Measurements from ENCODE around the gene MCF2L2.
"Not testable (repeated sequence)": the region's sequence is repeated elsewhere in the genome, so short reads cannot be mapped to it uniquely, and the experiment has no call there.

Gene MCF2L2

DNA sequence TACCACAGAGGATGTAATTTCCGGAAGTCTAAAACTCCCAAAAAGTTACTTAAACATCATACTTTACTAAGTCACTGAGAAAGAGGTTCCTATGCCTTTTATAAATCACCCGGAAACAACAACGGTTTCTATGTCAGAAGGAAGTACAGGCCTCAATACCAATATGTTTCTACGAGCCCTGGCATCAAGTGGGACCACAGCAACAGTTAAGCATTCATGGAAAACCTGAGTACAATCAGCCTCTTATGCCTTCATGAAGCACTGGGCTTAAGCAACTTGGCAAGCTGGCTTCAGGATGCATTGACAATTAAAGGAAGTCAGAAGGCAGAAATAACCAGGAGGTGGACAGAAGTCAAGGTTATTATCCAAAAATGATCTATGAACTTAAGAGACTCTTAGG, 194.5 kb downstream of the MCF2L2 start:
- DNase-seq (ENCODE audit: low read depth): no peak

- no peak for DNase-seq (ENCODE audit: low read depth)
Observed at GRCh38 chr3:183230826-183231225, 197.6 kb downstream of the MCF2L2 start.

DNA sequence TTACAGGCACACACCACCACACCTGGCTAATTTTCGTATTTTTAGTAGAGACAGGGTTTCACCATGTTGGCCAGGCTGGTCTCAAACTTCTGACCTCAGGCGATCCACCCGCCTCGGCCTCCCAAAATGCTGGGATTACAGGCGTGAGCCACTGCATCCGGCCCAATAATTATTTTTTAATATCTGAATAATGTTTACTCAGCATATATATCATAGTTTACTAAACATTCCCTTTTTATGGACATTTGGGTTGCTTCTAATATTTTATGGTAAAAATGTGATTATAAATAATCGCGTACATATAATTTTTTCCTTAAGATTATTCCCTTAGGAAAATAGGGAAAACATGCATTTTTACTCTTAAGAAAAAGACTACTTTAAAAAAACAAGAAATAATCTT, 198.2 kb downstream of the MCF2L2 start:
- DNase-seq (ENCODE audit: low read depth): not testable (repeated sequence)

DNA sequence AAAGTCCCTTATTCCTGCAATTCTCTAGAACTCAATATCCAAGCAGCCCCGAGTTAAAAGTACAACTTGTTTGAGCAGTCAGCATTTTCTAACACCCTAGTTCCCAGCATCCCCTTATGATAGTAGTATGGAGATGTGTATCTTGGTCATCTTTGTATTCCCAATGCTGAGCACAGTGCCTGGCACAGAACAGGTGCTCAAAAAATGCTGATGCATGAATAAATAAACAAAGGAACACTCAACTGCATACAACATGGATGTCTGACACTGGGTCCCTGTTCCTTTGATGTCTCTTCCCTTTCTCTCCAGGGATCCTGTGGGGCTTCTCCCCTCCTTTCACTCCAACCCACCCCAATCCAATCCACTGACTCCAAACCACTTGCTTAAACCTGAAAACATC, 199.2 kb downstream of the MCF2L2 start:
- DNase-seq (ENCODE audit: low read depth): no peak

DNA sequence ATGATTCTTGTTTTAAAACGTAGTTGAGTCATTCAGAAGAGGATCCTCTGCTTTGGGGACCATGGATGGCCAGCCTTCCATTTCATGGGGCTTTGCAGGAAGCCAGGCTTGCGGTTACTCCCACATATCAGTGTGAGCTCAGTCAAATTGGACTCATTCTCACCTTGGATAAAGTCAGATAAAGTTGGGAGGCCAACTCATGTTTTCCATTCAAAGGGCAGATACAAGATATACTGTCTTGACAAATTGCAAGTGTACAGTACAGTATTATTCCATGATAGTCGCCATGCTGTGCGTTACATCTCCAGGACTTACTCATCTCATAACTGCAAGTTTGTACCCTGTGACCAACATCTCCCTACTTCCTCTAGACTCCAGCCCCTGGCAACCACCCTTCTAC, 200.8 kb downstream of the MCF2L2 start:
- DNase-seq (ENCODE audit: low read depth): no peak

GRCh38 chr3:183226333-183226890, 202.0 kb downstream of the MCF2L2 start:
- no peak for DNase-seq (ENCODE audit: low read depth)

DNA sequence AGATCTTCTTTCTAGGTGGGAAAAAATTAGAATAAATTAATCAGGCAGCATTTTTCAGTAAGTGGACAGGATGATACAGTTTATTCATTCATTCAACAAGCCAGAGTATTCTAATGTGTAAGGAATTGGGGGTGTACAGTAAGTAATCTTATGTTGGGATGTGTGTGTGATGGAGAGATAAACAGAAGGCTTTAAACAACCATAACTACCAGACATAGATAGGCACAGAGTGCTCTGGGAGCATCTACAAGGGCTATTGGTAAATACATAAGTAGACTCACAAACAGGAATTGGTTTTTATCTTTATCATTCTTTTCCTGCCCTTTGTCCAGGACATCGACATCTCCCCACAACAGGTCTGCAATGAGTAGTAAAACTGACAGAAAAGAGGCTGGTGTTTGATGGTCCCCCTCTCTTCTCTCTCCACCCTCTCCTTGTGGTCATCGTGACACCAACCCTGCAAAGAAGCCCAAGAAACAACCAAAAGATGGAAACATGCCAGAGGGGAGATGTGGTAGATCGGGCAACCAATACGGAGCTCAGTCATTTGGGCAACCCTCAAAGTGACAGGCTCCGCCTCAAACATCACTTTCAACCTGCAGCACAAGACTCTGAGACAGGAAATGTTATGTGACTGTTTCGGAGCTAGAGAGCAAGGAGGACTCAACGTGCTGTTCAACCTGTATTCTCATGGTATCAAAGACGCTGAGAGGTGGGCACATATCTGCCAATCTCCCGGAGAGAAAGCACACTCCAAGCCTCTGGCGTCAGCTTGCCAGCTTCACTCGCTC, 204.0 kb downstream of the MCF2L2 start:
- DNase-seq (ENCODE audit: low read depth): no peak

- no peak for DNase-seq (ENCODE audit: low read depth)
Observed at GRCh38 chr3:183222631-183223235, 205.7 kb downstream of the MCF2L2 start.

DNA sequence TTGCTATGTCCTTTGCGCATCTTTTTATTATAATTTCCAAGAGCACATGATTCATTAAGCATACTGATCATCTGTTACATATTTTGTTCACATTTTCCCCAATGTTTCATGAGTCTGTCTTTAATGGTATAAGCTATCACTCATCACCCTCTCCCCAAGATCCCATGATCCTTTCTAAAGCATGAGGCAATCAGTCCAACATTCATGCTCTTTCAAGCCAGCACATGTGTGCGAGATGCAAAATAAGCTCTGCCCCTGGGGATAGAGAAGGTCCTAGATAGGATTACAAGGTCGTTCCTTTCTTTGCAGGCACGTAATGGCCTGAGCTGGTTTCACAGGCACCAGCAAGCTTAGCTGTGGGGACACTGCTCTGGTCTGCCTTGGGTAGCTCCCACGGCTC, 207.6 kb downstream of the MCF2L2 start:
- DNase-seq (ENCODE audit: low read depth): no peak

DNA sequence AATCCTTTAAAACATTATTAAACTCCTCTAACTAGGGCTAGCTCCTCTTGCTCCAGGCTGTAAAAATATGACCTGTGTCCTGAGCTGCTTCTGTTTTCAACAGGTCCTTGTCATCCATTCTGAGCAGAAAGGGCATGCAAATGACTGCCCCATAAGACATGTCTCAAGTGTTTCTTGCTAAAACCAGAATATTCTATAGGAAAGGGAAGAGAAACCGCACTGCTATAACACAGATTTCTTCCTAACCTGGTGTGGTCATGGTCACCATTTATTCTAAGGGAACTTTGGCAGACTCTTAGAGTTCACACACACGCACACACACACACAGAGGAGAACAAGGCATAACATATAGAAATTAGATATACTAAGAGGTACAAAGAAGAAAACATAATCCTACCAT, 209.6 kb downstream of the MCF2L2 start:
- DNase-seq (ENCODE audit: low read depth): no peak

DNA sequence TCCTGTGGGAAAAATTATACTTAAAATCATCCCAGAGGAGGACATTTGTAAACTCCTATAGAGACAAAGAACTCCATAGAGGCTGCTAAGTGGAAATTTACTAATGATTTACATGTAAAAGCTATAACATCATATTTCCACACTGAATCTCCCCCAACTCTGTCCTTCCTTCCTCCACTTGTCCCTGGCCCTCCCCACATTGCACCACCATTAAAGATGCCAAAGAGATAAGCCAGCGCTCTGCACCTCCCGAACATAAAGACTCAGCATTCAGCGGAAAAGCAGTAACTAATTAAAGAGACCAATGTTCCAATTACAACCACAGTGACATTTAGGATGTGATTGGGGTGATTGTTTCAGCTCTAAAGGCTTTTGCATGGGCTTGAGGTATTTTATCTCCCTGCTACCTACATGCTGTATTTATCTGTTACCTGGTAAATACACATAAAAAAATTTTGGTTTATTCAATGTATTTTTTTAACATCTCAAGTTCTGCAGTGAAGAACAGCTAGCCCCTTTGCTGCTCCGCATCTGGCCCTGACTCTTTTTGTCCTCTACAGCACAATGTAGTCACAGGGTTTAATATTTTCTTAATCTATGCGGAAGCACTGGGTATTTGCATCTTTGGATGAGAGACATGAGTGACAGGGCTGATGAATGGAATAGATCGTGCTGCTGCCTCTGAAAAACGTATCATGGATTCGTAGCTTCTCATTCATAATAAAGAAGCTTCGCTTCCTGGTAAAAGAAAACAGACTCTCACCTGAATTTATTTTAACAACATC, 210.7 kb downstream of the MCF2L2 start:
- no peak for DNase-seq (ENCODE audit: low read depth)

DNA sequence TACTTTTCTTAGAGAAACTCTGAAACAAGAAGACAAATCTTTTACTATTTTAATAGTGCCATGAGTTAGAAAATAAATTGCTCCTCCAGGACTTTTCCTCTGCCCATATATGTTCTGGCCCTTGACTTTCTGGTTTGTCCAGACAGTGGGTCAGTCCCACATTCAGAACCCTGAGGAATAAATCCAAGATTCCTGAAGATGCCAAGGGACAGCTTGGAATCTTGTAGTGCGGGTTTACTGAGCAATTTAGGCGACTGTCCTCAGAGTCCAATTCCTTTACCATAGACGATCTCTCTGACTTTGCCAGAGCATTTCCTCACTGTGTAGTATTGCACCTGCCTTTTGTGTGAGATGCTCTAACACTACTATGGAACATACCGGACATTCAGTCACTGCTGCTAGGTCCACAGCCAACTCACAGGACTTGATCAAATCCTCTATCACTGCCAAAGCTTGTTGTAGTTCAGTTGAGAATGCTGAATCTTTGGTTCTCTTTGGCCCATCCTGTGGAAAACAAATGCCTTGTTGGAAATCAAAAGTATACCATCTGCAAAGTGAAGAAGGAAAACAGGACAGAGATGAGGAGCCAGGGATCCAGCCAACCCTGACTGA, 212.7 kb downstream of the MCF2L2 start:
- DNase-seq (ENCODE audit: low read depth): no peak

GRCh38 chr3:183214277-183214612, 214.2 kb downstream of the MCF2L2 start:
- DNase-seq (ENCODE audit: low read depth): no peak

DNA sequence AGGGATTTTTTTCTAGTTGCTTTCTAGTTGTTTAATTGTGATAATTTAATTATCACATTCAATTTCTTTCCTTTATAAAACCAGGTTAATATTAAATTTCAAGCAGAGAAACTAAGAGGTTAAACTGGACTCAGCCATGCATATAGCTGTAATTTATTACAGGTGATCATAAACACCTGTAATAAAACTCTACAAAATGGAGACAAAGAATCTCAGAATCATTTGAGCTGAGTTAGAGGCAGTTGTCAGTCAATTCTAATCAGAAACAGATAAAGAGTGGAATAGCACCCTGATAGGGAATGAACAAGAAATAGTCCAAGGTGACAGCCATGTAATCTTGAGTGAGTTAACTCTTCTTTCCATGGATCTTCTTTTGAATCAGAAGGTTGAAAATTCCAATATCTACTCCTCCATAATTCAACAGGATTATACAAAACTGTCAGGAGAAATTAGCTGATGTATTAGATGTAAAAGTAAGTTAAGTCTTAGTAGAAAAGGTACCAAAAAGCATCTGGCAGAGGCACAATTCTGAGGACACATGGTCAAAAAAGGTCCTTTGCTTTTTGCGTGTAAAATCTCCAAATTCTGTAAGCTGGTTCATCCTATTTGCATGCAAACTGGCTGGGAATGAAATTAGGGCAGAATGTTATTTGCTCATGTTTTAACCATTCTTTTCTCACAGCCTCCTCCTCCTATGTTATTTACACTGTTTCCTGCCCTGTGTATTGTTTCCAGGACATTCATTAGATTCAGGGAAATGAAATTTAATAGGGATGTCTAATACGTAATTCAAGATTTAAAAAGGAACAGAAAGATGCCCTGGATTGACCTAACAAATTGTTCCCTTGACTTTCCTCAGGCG, 214.8 kb downstream of the MCF2L2 start:
- no peak for DNase-seq (ENCODE audit: low read depth)

DNA sequence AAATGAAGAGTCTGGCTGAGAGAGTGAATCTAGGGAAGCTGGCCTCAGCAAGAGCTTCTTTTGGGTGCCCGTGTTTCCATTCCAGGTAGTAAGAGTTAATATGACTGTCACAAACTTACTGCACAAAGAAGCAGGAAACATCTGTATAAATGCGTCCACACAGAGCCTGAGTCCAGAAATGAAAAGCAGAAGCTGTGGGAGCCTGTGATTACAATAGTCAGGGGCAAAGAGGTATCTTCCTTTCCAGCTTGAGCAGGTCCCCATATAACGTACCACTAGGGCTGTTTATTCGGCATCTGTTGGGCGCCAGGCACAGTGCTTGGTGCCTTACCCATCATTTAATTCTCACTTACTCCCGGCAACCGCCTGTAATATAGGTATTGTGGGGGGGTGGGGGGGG, 215.9 kb downstream of the MCF2L2 start:
- DNase-seq (ENCODE audit: low read depth): no peak

GRCh38 chr3:183212096-183212495, 216.3 kb downstream of the MCF2L2 start:
- DNase-seq (ENCODE audit: low read depth): no peak

DNA sequence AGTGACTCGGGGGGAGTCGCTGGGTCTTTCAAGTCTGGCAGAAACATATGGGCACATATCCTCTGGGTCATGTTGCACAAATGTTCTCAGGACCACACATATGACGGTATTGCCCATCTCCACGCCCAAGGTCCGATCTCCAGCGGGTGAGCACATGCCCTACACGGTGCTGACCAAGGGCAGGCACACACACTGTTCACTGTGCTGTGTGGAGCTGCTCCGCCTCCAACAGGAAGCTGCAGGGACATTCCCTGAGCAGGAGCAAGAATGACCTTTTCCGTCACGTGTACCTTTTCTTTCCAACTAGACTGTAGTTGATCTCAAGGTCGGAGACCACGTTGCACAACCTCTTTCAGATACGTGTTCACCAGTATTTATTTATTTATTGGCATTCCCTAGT, 217.1 kb downstream of the MCF2L2 start:
- DNase-seq (ENCODE audit: low read depth): no peak

- DNase-seq (ENCODE audit: low read depth): no peak
Observed at GRCh38 chr3:183210862-183211341, 217.5 kb downstream of the MCF2L2 start.

DNA sequence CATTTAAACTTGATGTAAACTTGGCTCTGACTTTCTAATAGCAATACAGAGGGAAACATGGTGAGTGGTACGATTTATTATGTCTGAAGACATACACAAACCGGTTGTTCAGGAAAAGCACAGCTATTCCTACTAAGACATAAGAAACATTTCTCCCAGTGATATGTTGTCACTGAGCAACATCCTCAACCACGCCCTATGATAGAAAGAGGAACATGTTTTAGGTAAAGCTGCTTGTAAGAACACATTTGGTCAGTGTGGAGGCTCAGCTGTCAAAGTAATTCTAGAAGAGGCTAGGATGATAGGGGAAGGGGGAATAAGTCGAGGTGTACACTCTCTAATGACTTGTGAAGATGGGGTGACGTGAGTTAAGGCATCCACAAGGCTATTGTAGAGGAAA, 218.1 kb downstream of the MCF2L2 start:
- DNase-seq (ENCODE audit: low read depth): no peak

GRCh38 chr3:183208800-183209199, 219.6 kb downstream of the MCF2L2 start:
- DNase-seq (ENCODE audit: low read depth): no peak

DNA sequence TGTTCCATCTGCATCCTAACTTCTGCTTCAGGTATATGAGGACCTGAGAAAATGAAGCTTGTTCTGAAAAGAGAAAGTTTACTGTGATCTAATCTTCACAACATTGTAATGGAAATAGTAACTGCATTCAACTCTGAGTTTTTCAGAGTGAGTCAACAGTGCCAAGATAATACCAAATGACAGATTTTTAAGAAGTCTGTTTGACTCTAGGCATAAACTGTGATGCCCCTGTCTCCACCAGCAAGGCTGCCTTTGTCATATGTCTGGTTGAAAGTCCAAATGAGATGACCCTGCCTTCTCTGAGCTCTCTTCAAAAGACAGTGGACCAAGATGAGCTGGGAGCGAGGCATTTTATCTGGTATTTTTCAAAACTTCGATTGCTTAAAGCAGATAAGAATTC, 220.2 kb downstream of the MCF2L2 start:
- DNase-seq (ENCODE audit: low read depth): no peak

Measured in HS-27A (cell line).